AG08395 (cell line): ENCODE data around the gene RSPRY1.
A peak's percentile ranks its signal among the peaks of the same experiment; 100 is the strongest.
"Not testable (repeated sequence)": the region's sequence is repeated elsewhere in the genome, so short reads cannot be mapped to it uniquely, and the experiment has no call there.

Experiments
- DNase-seq: peaks from one replicate; pipeline ENCODE4 v3.0.0; 2012; ENCODE audit warnings: mixed read lengths, low spot score

RSPRY1 gene

GRCh38 chr16:57255686-57256415, 69.7 kb downstream of the RSPRY1 start:
- no peak for DNase-seq

- DNase-seq = no peak
Observed at GRCh38 chr16:57256601-57257395, 70.7 kb downstream of the RSPRY1 start.

- DNase-seq = no peak
Observed at GRCh38 chr16:57257455-57258070, 71.4 kb downstream of the RSPRY1 start.

- no peak for DNase-seq
Observed at GRCh38 chr16:57258226-57258909, 72.2 kb downstream of the RSPRY1 start.

GRCh38 chr16:57258910-57259475, 72.9 kb downstream of the RSPRY1 start:
- no peak for DNase-seq

- peak; percentile 71 for DNase-seq
Observed at GRCh38 chr16:57260294-57260929, 74.3 kb downstream of the RSPRY1 start.

- no peak for DNase-seq
Observed at GRCh38 chr16:57261806-57262205, 75.7 kb downstream of the RSPRY1 start.

GRCh38 chr16:57262841-57263540, 76.9 kb downstream of the RSPRY1 start:
- DNase-seq = no peak

- no peak for DNase-seq
Observed at GRCh38 chr16:57263541-57264351, 77.6 kb downstream of the RSPRY1 start.

GRCh38 chr16:57264381-57264780, 78.3 kb downstream of the RSPRY1 start:
- DNase-seq = no peak

- DNase-seq = no peak
Observed at GRCh38 chr16:57264950-57265371, 78.8 kb downstream of the RSPRY1 start.

- DNase-seq = peak; percentile 59
Observed at GRCh38 chr16:57265850-57266530, 79.9 kb downstream of the RSPRY1 start.

GRCh38 chr16:57266531-57267260, 80.6 kb downstream of the RSPRY1 start:
- DNase-seq = no peak

GRCh38 chr16:57267343-57267742, 81.2 kb downstream of the RSPRY1 start:
- DNase-seq = not testable (repeated sequence)

- DNase-seq = no peak
Observed at GRCh38 chr16:57268804-57269800, 83.0 kb downstream of the RSPRY1 start.

GRCh38 chr16:57270221-57271062, 84.3 kb downstream of the RSPRY1 start:
- DNase-seq = no peak

GRCh38 chr16:57271063-57271345, 84.9 kb downstream of the RSPRY1 start:
- DNase-seq = no peak
